ENCODE measurements around the gene SMAD3.

Gene SMAD3

GRCh38 chr15:67170143-67170925 lies 104.9 kb downstream of the SMAD3 start:
- Histone ChIP-seq H3K9ac (ENCODE audit: insufficient read length, low read depth) (no peak overlapping the region), H3K36me3 (ENCODE audit: insufficient read depth, insufficient read length, low read length) (peaks cover 84% of the 10 kb centered on the region), H3K9me3 (ENCODE audit: insufficient read depth, low read length) (no peaks in the 10 kb centered on the region), H3K4me3 (ENCODE audit: insufficient read length, low read depth) (no peak overlapping the region), H3K4me1 (ENCODE audit: insufficient read depth, insufficient read length) (peaks cover 35% of the 10 kb centered on the region), H3K27me3 (ENCODE audit: insufficient read depth, insufficient read length) (no peaks in the 10 kb centered on the region)
- DNase-seq (ENCODE audit: low read depth, low spot score) = no peak
- TF ChIP-seq SUZ12 (IDR thresholded peaks at IDR 0.05; ENCODE audit: extremely low read depth, insufficient read depth, insufficient read length) = no peak
- TF ChIP-seq YY1 (IDR thresholded peaks at IDR 0.05; ENCODE audit: insufficient read depth, insufficient read length) = no peak
- TF ChIP-seq ZNF274 (IDR thresholded peaks at IDR 0.05; ENCODE audit: low read depth, low read length) = no peak

GRCh38 chr15:67171471-67171870 lies 106.1 kb downstream of the SMAD3 start:
- peaks cover 39% of the 10 kb centered on the region for H3K4me1 ChIP-seq (ENCODE audit: insufficient read depth, insufficient read length)
- no peaks in the 10 kb centered on the region for H3K9me3 ChIP-seq (ENCODE audit: insufficient read depth, low read length)
- TF ChIP-seq YY1 (IDR thresholded peaks at IDR 0.05; ENCODE audit: insufficient read depth, insufficient read length) (no peak), ZNF274 (IDR thresholded peaks at IDR 0.05; ENCODE audit: low read depth, low read length) (no peak), SUZ12 (IDR thresholded peaks at IDR 0.05; ENCODE audit: extremely low read depth, insufficient read depth, insufficient read length) (no peak)
- peaks cover 91% of the 10 kb centered on the region for H3K36me3 ChIP-seq (ENCODE audit: insufficient read depth, insufficient read length, low read length)
- H3K9ac ChIP-seq (ENCODE audit: insufficient read length, low read depth) = no peak overlapping the region
- DNase-seq (ENCODE audit: low read depth, low spot score) = no peak
- no peak overlapping the region for H3K4me3 ChIP-seq (ENCODE audit: insufficient read length, low read depth)
- no peaks in the 10 kb centered on the region for H3K27me3 ChIP-seq (ENCODE audit: insufficient read depth, insufficient read length)

GRCh38 chr15:67172172-67172571 lies 106.8 kb downstream of the SMAD3 start:
- H3K9ac ChIP-seq (ENCODE audit: insufficient read length, low read depth) = no peak overlapping the region
- H3K4me1 ChIP-seq (ENCODE audit: insufficient read depth, insufficient read length) = peaks cover 38% of the 10 kb centered on the region
- H3K4me3 ChIP-seq (ENCODE audit: insufficient read length, low read depth) = no peak overlapping the region
- TF ChIP-seq ZNF274 (IDR thresholded peaks at IDR 0.05; ENCODE audit: low read depth, low read length) (no peak), SUZ12 (IDR thresholded peaks at IDR 0.05; ENCODE audit: extremely low read depth, insufficient read depth, insufficient read length) (no peak), YY1 (IDR thresholded peaks at IDR 0.05; ENCODE audit: insufficient read depth, insufficient read length) (no peak)
- no peaks in the 10 kb centered on the region for H3K9me3 ChIP-seq (ENCODE audit: insufficient read depth, low read length)
- no peak for DNase-seq (ENCODE audit: low read depth, low spot score)
- H3K27me3 ChIP-seq (ENCODE audit: insufficient read depth, insufficient read length) = no peaks in the 10 kb centered on the region
- H3K36me3 ChIP-seq (ENCODE audit: insufficient read depth, insufficient read length, low read length) = peaks cover 91% of the 10 kb centered on the region

- H3K9ac ChIP-seq (ENCODE audit: insufficient read length, low read depth) = no peak overlapping the region
- no peak for TF ChIP-seq SUZ12 (IDR thresholded peaks at IDR 0.05; ENCODE audit: extremely low read depth, insufficient read depth, insufficient read length)
- TF ChIP-seq ZNF274 (IDR thresholded peaks at IDR 0.05; ENCODE audit: low read depth, low read length) = no peak
- TF ChIP-seq YY1 (IDR thresholded peaks at IDR 0.05; ENCODE audit: insufficient read depth, insufficient read length) = no peak
- H3K4me3 ChIP-seq (ENCODE audit: insufficient read length, low read depth) = no peak overlapping the region
- DNase-seq (ENCODE audit: low read depth, low spot score) = no peak
- no peaks in the 10 kb centered on the region for H3K27me3 ChIP-seq (ENCODE audit: insufficient read depth, insufficient read length)
- H3K4me1 ChIP-seq (ENCODE audit: insufficient read depth, insufficient read length) = peaks cover 32% of the 10 kb centered on the region
- H3K9me3 ChIP-seq (ENCODE audit: insufficient read depth, low read length) = no peaks in the 10 kb centered on the region
- peaks cover 87% of the 10 kb centered on the region for H3K36me3 ChIP-seq (ENCODE audit: insufficient read depth, insufficient read length, low read length)
Measured at GRCh38 chr15:67173005-67173404, 107.6 kb downstream of the SMAD3 start.

- DNase-seq (ENCODE audit: low read depth, low spot score) = no peak
Measured at GRCh38 chr15:67173786-67174185, 108.4 kb downstream of the SMAD3 start.

GRCh38 chr15:67174446-67174845 lies 109.0 kb downstream of the SMAD3 start:
- Histone ChIP-seq H3K27me3 (ENCODE audit: insufficient read depth, insufficient read length) (no peaks in the 10 kb centered on the region), H3K9ac (ENCODE audit: insufficient read length, low read depth) (no peak overlapping the region), H3K4me3 (ENCODE audit: insufficient read length, low read depth) (no peak overlapping the region), H3K4me1 (ENCODE audit: insufficient read depth, insufficient read length) (peaks cover 27% of the 10 kb centered on the region), H3K36me3 (ENCODE audit: insufficient read depth, insufficient read length, low read length) (peaks cover 87% of the 10 kb centered on the region), H3K9me3 (ENCODE audit: insufficient read depth, low read length) (no peaks in the 10 kb centered on the region)
- TF ChIP-seq YY1 (IDR thresholded peaks at IDR 0.05; ENCODE audit: insufficient read depth, insufficient read length) (no peak), ZNF274 (IDR thresholded peaks at IDR 0.05; ENCODE audit: low read depth, low read length) (no peak), SUZ12 (IDR thresholded peaks at IDR 0.05; ENCODE audit: extremely low read depth, insufficient read depth, insufficient read length) (no peak)
- no peak for DNase-seq (ENCODE audit: low read depth, low spot score)

More at GRCh38 chr15:67173786-67174185, 108.4 kb downstream of the SMAD3 start:
- Histone ChIP-seq H3K27me3 (ENCODE audit: insufficient read depth, insufficient read length) (no peaks in the 10 kb centered on the region), H3K9me3 (ENCODE audit: insufficient read depth, low read length) (no peaks in the 10 kb centered on the region), H3K9ac (ENCODE audit: insufficient read length, low read depth) (no peak overlapping the region), H3K36me3 (ENCODE audit: insufficient read depth, insufficient read length, low read length) (peaks cover 87% of the 10 kb centered on the region), H3K4me1 (ENCODE audit: insufficient read depth, insufficient read length) (peaks cover 27% of the 10 kb centered on the region), H3K4me3 (ENCODE audit: insufficient read length, low read depth) (no peak overlapping the region)
- TF ChIP-seq SUZ12 (IDR thresholded peaks at IDR 0.05; ENCODE audit: extremely low read depth, insufficient read depth, insufficient read length) (no peak), YY1 (IDR thresholded peaks at IDR 0.05; ENCODE audit: insufficient read depth, insufficient read length) (no peak), ZNF274 (IDR thresholded peaks at IDR 0.05; ENCODE audit: low read depth, low read length) (no peak)

GRCh38 chr15:67174864-67175573 lies 109.6 kb downstream of the SMAD3 start:
- Histone ChIP-seq H3K9ac (ENCODE audit: insufficient read length, low read depth) (no peak overlapping the region), H3K4me1 (ENCODE audit: insufficient read depth, insufficient read length) (peaks cover 27% of the 10 kb centered on the region), H3K9me3 (ENCODE audit: insufficient read depth, low read length) (no peaks in the 10 kb centered on the region), H3K4me3 (ENCODE audit: insufficient read length, low read depth) (no peak overlapping the region), H3K27me3 (ENCODE audit: insufficient read depth, insufficient read length) (no peaks in the 10 kb centered on the region), H3K36me3 (ENCODE audit: insufficient read depth, insufficient read length, low read length) (peaks cover 86% of the 10 kb centered on the region)
- TF ChIP-seq SUZ12 (IDR thresholded peaks at IDR 0.05; ENCODE audit: extremely low read depth, insufficient read depth, insufficient read length) = no peak
- no peak for TF ChIP-seq ZNF274 (IDR thresholded peaks at IDR 0.05; ENCODE audit: low read depth, low read length)
- TF ChIP-seq YY1 (IDR thresholded peaks at IDR 0.05; ENCODE audit: insufficient read depth, insufficient read length) = no peak
- no peak for DNase-seq (ENCODE audit: low read depth, low spot score)
